CD4-positive, alpha-beta T cell (primary cell): ENCODE data around the gene RBM48. TPM values are rescaled to one million over a fixed set of nuclear protein-coding genes. Genes with fewer than 3 reads are reported as not detected.

Experiments used
- ATAC-seq: fragments of 200-7000 bp; cut with Tn5 transposase; one replicate; pipeline ENCODE4 v1.10.0; 2022; ENCODE audit warnings: mild to moderate bottlenecking; ENCODE audit not compliant: poor library complexity
- CTCF ChIA-PET: fragments of 350-600 bp; sonication (Branson Sonifier 250); formaldehyde crosslinking; loops from one replicate; lab custom pipeline; 2021; ENCODE audit warnings: antibody characterized with exemption, inconsistent platforms; lab: Charles Lee
- POLR2A ChIA-PET: fragments of 350-600 bp; sonication (Branson Sonifier 250); formaldehyde crosslinking; loops from one replicate; lab custom pipeline; 2021; ENCODE audit warnings: antibody characterized with exemption, inconsistent platforms; lab: Charles Lee
- DNase-seq, 14 experiments: peaks; one replicate each; pipeline ENCODE4 v3.0.0-alpha.2; 2013 to 2020; ENCODE audit warnings: mixed read lengths in 2 of 14
- H3K27ac ChIP-seq, 2 donors: one replicate each; pipeline versions ENCODE4 v1.5.1 to v1.7.0; 2013; ENCODE audit warnings: low read length in 2 of 2, low read depth in 1 of 2, mild to moderate bottlenecking in 1 of 2
- H3K27me3 ChIP-seq, 2 experiments: 1 replicate in 1 of 2; 2 replicates in 1 of 2; pipeline versions ENCODE4 v1.6.1 to v1.7.0; 2013; ENCODE audit warnings: low read length in 2 of 2, control low read depth in 1 of 2, mild to moderate bottlenecking in 1 of 2, moderate library complexity in 1 of 2; ENCODE audit not compliant: insufficient read depth in 2 of 2, control insufficient read depth in 1 of 2
- H3K36me3 ChIP-seq: one replicate; pipeline ENCODE4 v1.6.1; 2013; ENCODE audit warnings: low read length, control low read depth; ENCODE audit not compliant: insufficient read depth
- H3K4me1 ChIP-seq: one replicate; pipeline ENCODE4 v1.6.1; 2013; ENCODE audit warnings: low read length, control low read depth; ENCODE audit not compliant: insufficient read depth
- H3K4me3 ChIP-seq: one replicate; pipeline ENCODE4 v1.5.1; 2013; ENCODE audit warnings: mild to moderate bottlenecking, low read length, moderate library complexity
- H3K9me3 ChIP-seq, 2 experiments: 1 replicate in 1 of 2; 2 replicates in 1 of 2; pipeline versions ENCODE4 v1.6.1 to v1.7.0; 2013; ENCODE audit warnings: low read length in 2 of 2, mild to moderate bottlenecking in 2 of 2, control low read depth in 1 of 2, moderate library complexity in 1 of 2; ENCODE audit not compliant: control insufficient read depth in 1 of 2, insufficient read depth in 1 of 2
- H3K27ac Mint-ChIP-seq: one replicate; pipeline ENCODE4 v1.8.0; 2020; ENCODE audit warnings: mixed read lengths
- H3K27me3 Mint-ChIP-seq: one replicate; pipeline ENCODE4 v1.8.0; 2021; ENCODE audit warnings: mixed read lengths
- H3K36me3 Mint-ChIP-seq: one replicate; pipeline ENCODE4 v1.8.0; 2021; ENCODE audit warnings: low read depth, mixed read lengths
- H3K4me1 Mint-ChIP-seq: one replicate; pipeline ENCODE4 v1.8.0; 2021; ENCODE audit warnings: low read depth, mixed read lengths
- H3K4me3 Mint-ChIP-seq: one replicate; pipeline ENCODE4 v1.8.0; 2020; ENCODE audit warnings: mild to moderate bottlenecking, mixed read lengths
- H3K9me3 Mint-ChIP-seq: one replicate; pipeline ENCODE4 v1.8.0; 2020; ENCODE audit warnings: mixed read lengths
- intact Hi-C, 2 experiments: fragments of 100-400 bp; cut with DNase I in 1 of 2; cut with micrococcal nuclease in 1 of 2; formaldehyde crosslinking; loops; one replicate each; pipeline versions ENCODE4 v1.15.1 to v1.9.0; 2023 to 2025; cut with DNase I, micrococcal nuclease
- total RNA-seq, 174 experiments: library from RNA in 2 of 174; stranded (reverse) in 2 of 174; gene quantifications; one replicate each; pipeline ENCODE4 v1.2.3 and lab custom pipeline; 2021 to 2026
- TF ChIP-seq, protein P1 (sequence below): fragments of 200-600 bp; IDR thresholded peaks from one replicate; pipeline ENCODE4 v1.8.0; 2022; ENCODE audit warnings: antibody characterized with exemption, mild to moderate bottlenecking

RBM48 gene
- total RNA-seq, 2 experiments from 2014 or later = 45.4 to 47.3 TPM

DNA sequence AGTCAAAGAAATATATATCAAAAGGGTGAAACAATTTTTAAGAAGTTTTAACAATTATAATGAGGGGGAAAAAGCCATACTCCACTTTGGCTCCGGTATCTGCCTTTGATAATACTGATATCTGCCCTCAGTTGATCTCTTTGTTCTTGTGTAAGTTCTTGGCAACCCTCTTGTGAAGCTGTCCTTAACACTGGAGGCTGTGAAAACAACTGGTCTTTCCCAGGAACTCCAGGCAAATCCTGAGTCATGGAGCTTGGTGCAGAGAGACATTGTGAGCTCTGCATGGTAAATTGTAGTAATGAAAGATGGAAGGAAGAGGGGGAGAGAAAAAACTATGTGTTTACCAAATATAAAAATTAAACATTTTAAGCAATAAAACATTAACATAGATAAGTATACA lies 39.0 kb upstream of the RBM48 start:
- H3K27me3 Mint-ChIP-seq = no peaks in the 10 kb centered on the region
- H3K9me3 Mint-ChIP-seq = no peaks in the 10 kb centered on the region
- ChIA-PET POLR2A (interaction anchor here (1.2 kb wide), 1 partner anchor 39 kb away, joined by 3 read pairs; the partner anchor contains the start of genes PEX1 and RBM48), CTCF (interaction anchor here (1.7 kb wide), 1 partner anchor 42 kb away, joined by 6 read pairs; the partner anchor contains the start of gene GATAD1)
- H3K4me3 Mint-ChIP-seq = no peak overlapping the region
- Histone ChIP-seq H3K4me3 (no peak overlapping the region), H3K4me1 (no peaks in the 10 kb centered on the region), H3K27me3 (no peaks in the 10 kb centered on the region), H3K9me3 (no peaks in the 10 kb centered on the region), H3K27ac (no peak overlapping the region), H3K36me3 (peaks cover 81% of the 10 kb centered on the region)
- intact Hi-C loops = no loop called here
- DNase-seq (no peak), ATAC-seq (no peak)
- no peak overlapping the region for H3K27ac Mint-ChIP-seq
- TF ChIP-seq, protein P1, sequence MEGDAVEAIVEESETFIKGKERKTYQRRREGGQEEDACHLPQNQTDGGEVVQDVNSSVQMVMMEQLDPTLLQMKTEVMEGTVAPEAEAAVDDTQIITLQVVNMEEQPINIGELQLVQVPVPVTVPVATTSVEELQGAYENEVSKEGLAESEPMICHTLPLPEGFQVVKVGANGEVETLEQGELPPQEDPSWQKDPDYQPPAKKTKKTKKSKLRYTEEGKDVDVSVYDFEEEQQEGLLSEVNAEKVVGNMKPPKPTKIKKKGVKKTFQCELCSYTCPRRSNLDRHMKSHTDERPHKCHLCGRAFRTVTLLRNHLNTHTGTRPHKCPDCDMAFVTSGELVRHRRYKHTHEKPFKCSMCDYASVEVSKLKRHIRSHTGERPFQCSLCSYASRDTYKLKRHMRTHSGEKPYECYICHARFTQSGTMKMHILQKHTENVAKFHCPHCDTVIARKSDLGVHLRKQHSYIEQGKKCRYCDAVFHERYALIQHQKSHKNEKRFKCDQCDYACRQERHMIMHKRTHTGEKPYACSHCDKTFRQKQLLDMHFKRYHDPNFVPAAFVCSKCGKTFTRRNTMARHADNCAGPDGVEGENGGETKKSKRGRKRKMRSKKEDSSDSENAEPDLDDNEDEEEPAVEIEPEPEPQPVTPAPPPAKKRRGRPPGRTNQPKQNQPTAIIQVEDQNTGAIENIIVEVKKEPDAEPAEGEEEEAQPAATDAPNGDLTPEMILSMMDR = no peak
- no peaks in the 10 kb centered on the region for H3K4me1 Mint-ChIP-seq
- H3K36me3 Mint-ChIP-seq = peaks cover 80% of the 10 kb centered on the region

GRCh38 chr7:92496876-92497275 lies 31.7 kb upstream of the RBM48 start:
- Mint-ChIP-seq H3K9me3 (no peaks in the 10 kb centered on the region), H3K27me3 (no peaks in the 10 kb centered on the region), H3K27ac (no peak overlapping the region), H3K4me1 (no peaks in the 10 kb centered on the region), H3K4me3 (no peak overlapping the region), H3K36me3 (peaks cover 73% of the 10 kb centered on the region)
- POLR2A ChIA-PET = no interaction called here
- no peaks in the 10 kb centered on the region for H3K27me3 ChIP-seq
- H3K36me3 ChIP-seq = peaks cover 73% of the 10 kb centered on the region
- no peaks in the 10 kb centered on the region for H3K4me1 ChIP-seq
- intact Hi-C loops = no loop called here
- no peaks in the 10 kb centered on the region for H3K9me3 ChIP-seq
- no peak overlapping the region for H3K27ac ChIP-seq
- TF ChIP-seq, protein P1 = no peak
- ATAC-seq (no peak), DNase-seq (no peak)
- no peak overlapping the region for H3K4me3 ChIP-seq
- CTCF ChIA-PET = no interaction called here

GRCh38 chr7:92498557-92498956 lies 30.0 kb upstream of the RBM48 start:
- peaks cover 69% of the 10 kb centered on the region for H3K36me3 ChIP-seq
- DNase-seq (no peak), ATAC-seq (no peak)
- H3K4me3 ChIP-seq = no peak overlapping the region
- no peaks in the 10 kb centered on the region for H3K9me3 Mint-ChIP-seq
- no peaks in the 10 kb centered on the region for H3K27me3 Mint-ChIP-seq
- POLR2A ChIA-PET = no interaction called here
- H3K27me3 ChIP-seq = no peaks in the 10 kb centered on the region
- CTCF ChIA-PET = interaction anchor here (0.7 to 0.9 kb wide), 2 partner anchors 12 to 1929 kb away, joined by 3 read pairs; no protein-coding TSS in a partner anchor
- H3K27ac ChIP-seq = no peak overlapping the region
- intact Hi-C loops = no loop called here
- no peaks in the 10 kb centered on the region for H3K4me1 Mint-ChIP-seq
- H3K36me3 Mint-ChIP-seq = peaks cover 70% of the 10 kb centered on the region
- no peak overlapping the region for H3K27ac Mint-ChIP-seq
- H3K9me3 ChIP-seq = no peaks in the 10 kb centered on the region
- no peak overlapping the region for H3K4me3 Mint-ChIP-seq
- H3K4me1 ChIP-seq = no peaks in the 10 kb centered on the region
- TF ChIP-seq, protein P1 = no peak
